ENCODE data around the gene ACBD6. TPM values are rescaled to one million over a fixed set of nuclear protein-coding genes. Genes with fewer than 3 reads are reported as not detected.
A peak's percentile ranks its signal among the peaks of the same experiment; 100 is the strongest.

Gene ACBD6
- total RNA-seq, 3 donors from 2014 or later, result 42.6 to 50.1 (median 48.8) TPM

- no peaks in the 10 kb centered on the region for H3K9me3 ChIP-seq
- no peaks in the 10 kb centered on the region for H3K4me1 ChIP-seq
- H3K4me3 ChIP-seq, result no peak overlapping the region
- no peak overlapping the region for H3K27ac ChIP-seq
- TF ChIP-seq POLR2AphosphoS5 (IDR thresholded peaks at IDR 0.05) (no peak), CTCF (IDR thresholded peaks at IDR 0.05) (no peak), POLR2A (IDR thresholded peaks at IDR 0.05) (no peak)
- no peak for DNase-seq (ENCODE audit: low spot score in 2 of 2)
- H3K27me3 ChIP-seq, result no peaks in the 10 kb centered on the region
- no peaks in the 10 kb centered on the region for H3K36me3 ChIP-seq
- intact Hi-C loops (cut with DNase I; ENCODE audit: low total_unique reads), result no loop called here
Measured at GRCh38 chr1:180508725-180509097, 6.3 kb upstream of the ACBD6 start.

GRCh38 chr1:180507795-180508724 is 5.7 kb upstream of the ACBD6 start:
- Histone ChIP-seq H3K27me3 (no peaks in the 10 kb centered on the region), H3K4me3 (no peak overlapping the region), H3K9me3 (no peaks in the 10 kb centered on the region), H3K27ac (no peak overlapping the region), H3K4me1 (no peaks in the 10 kb centered on the region), H3K36me3 (no peaks in the 10 kb centered on the region)
- intact Hi-C loops (cut with DNase I; ENCODE audit: low total_unique reads), result no loop called here
- TF ChIP-seq POLR2AphosphoS5 (IDR thresholded peaks at IDR 0.05) (no peak), POLR2A (IDR thresholded peaks at IDR 0.05) (no peak), CTCF (IDR thresholded peaks at IDR 0.05) (no peak)
- no peak for DNase-seq (ENCODE audit: low spot score in 2 of 2)

DNA sequence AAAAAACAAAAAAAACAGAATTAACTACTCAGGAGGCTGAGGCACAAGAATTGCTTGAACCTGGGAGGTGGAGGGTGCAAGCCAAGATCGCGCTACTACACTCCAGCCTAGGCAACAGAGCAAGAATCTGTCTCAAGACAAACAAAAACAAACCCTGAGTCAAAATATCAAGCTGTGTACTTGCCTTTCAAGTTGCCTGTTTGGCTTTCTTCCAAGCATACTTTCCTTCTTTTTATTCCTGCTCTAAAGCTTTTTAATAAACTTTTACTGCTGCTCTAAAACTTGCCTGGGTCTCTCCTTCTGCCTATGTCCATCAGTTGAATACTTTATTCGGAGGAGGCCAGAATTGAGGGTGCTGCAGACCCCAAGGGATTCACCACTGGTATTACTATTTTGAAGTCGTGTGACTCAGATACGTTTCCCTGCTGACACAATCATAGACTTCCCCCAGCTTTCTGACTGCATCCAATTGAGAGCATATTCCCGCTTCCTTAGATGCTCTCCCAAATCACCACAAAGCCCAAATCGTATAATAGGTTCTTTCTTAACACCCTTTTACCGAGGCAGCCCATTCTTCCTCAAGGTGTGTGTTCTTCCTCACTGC is 3.5 kb upstream of the ACBD6 start:
- DNase-seq (ENCODE audit: low spot score in 2 of 2), result no peak
- Histone ChIP-seq H3K9me3 (no peaks in the 10 kb centered on the region), H3K27ac (no peak overlapping the region), H3K4me1 (peaks cover 0 to 7% of the 10 kb centered on the region in 2 donors), H3K36me3 (no peaks in the 10 kb centered on the region), H3K4me3 (no peak overlapping the region), H3K27me3 (no peaks in the 10 kb centered on the region)
- intact Hi-C loops (cut with DNase I; ENCODE audit: low total_unique reads), result no loop called here
- TF ChIP-seq POLR2AphosphoS5 (IDR thresholded peaks at IDR 0.05) (no peak), POLR2A (IDR thresholded peaks at IDR 0.05) (no peak), CTCF (IDR thresholded peaks at IDR 0.05) (no peak)

DNA sequence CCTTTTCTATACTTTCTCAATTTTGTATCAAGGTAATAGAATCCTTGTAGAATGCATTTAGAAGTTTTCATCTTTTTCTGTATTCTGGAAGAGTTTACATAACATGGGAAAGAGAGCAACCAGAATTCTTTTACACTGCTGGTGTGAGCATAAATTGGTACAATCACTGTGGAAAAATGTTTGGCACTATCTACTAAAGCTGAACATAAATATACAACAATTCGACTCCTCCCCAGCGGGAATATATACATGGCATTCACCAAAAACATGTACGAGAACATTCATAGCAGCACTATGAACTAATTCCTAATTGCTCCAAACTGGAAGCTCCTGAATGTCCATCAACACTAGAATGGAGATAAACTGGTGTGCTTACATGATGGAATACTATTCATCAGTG is 1.8 kb upstream of the ACBD6 start:
- no peaks in the 10 kb centered on the region for H3K9me3 ChIP-seq
- DNase-seq (ENCODE audit: low spot score in 2 of 2), result no peak
- no peak for TF ChIP-seq POLR2A (IDR thresholded peaks at IDR 0.05)
- no peak for TF ChIP-seq POLR2AphosphoS5 (IDR thresholded peaks at IDR 0.05)
- TF ChIP-seq CTCF (IDR thresholded peaks at IDR 0.05), result no peak
- no peaks in the 10 kb centered on the region for H3K27me3 ChIP-seq
- H3K4me3 ChIP-seq, result no peak overlapping the region
- intact Hi-C loops (cut with DNase I; ENCODE audit: low total_unique reads), result no loop called here
- H3K36me3 ChIP-seq, result no peaks in the 10 kb centered on the region
- H3K27ac ChIP-seq, result no peak overlapping the region
- peaks cover 0 to 8% of the 10 kb centered on the region in 2 donors for H3K4me1 ChIP-seq

DNA sequence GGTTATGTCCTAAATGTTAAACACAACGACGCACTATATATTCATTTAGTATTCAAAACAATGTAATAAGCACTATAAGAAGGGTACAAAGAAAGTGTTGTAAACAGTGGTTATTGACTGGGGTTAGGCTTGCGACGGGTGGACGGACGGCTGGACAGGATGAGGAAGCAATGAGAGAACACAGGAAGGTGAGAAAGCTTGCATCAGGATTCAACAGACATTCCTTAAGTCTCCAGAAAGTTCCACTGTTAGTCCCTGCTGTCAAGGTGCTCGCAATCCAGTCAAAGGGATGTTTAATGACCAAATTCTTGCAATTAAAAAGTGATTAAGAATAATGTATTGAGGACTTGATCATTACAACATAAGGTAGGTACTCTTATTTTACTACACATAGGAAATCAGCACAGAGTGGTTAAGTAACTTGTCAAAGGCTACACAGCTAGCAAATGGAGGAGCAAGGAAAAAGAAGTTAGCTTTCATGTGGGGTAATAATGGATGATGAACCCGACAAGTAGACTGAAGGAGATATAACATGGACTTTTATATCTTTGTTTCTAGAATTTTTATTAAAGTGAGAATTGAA is 994 bp upstream of the ACBD6 start:
- no peaks in the 10 kb centered on the region for H3K36me3 ChIP-seq
- intact Hi-C loops (cut with DNase I; ENCODE audit: low total_unique reads), result no loop called here
- H3K9me3 ChIP-seq, result no peaks in the 10 kb centered on the region
- H3K27me3 ChIP-seq, result no peaks in the 10 kb centered on the region
- peaks cover 0 to 8% of the 10 kb centered on the region in 2 donors for H3K4me1 ChIP-seq
- H3K4me3 ChIP-seq, result peak overlapping the region; percentile 82 to 94 (median 92)
- no peak for DNase-seq (ENCODE audit: low spot score in 2 of 2)
- TF ChIP-seq CTCF (IDR thresholded peaks at IDR 0.05), result no peak
- TF ChIP-seq POLR2AphosphoS5 (IDR thresholded peaks at IDR 0.05), result no peak
- no peak for TF ChIP-seq POLR2A (IDR thresholded peaks at IDR 0.05)
- H3K27ac ChIP-seq, result peak overlapping the region; percentile 90 to 92

Data from breast epithelium (tissue), 4 donors.